H1 (cell line): Measurements from ENCODE around the gene TGM6. TPM values are rescaled to one million over a fixed set of nuclear protein-coding genes. Genes with fewer than 3 reads are reported as not detected.

Experiments used
- CTCF ChIA-PET: fragments of 300-600 bp; sonication (Branson Sonifier 250); formaldehyde crosslinking; loops from one replicate; lab custom pipeline; 2021; ENCODE audit not compliant: partially characterized antibody; lab: Charles Lee
- POLR2A ChIA-PET: fragments of 300-600 bp; sonication (Branson Sonifier 250); formaldehyde crosslinking; loops from one replicate; lab custom pipeline; 2021; ENCODE audit warnings: inconsistent platforms; ENCODE audit not compliant: partially characterized antibody; lab: Charles Lee
- DNase-seq, 2 experiments: peaks; one replicate each; pipeline versions ENCODE4 v3.0.0 to v3.0.0-alpha.2; 2010 to 2022; ENCODE audit warnings: low spot score in 2 of 2, low read depth in 1 of 2, mixed read lengths in 1 of 2
- FAIRE-seq: peaks from 2 replicates; lab custom pipeline; 2011; peaks lifted over from hg19 to GRCh38; lab: Jason Lieb, UNC
- H2AFZ ChIP-seq: 2 replicates; pipeline ENCODE4 v1.8.1; 2012; ENCODE audit warnings: low read length, inconsistent platforms
- H2AK5ac ChIP-seq: 2 replicates; pipeline ENCODE4 v1.6.1; 2013; ENCODE audit warnings: low read depth, low read length
- H2BK120ac ChIP-seq: replicated peaks from 2 replicates; pipeline ENCODE3; 2013; ENCODE audit warnings: low read depth, low read length, inconsistent platforms
- H2BK12ac ChIP-seq: 2 replicates; pipeline ENCODE4 v1.6.1; 2013; ENCODE audit warnings: low read depth, low read length
- H2BK15ac ChIP-seq: 2 replicates; pipeline ENCODE4 v1.6.1; 2013; ENCODE audit warnings: low read length
- H2BK20ac ChIP-seq: 2 replicates; pipeline ENCODE4 v1.6.1; 2013; ENCODE audit warnings: low read length
- H2BK5ac ChIP-seq: 2 replicates; pipeline ENCODE4 v1.6.1; 2013; ENCODE audit warnings: low read depth, low read length
- H3K14ac ChIP-seq: 2 replicates; pipeline ENCODE4 v1.6.1; 2013; ENCODE audit warnings: inconsistent platforms; ENCODE audit not compliant: insufficient read length
- H3K18ac ChIP-seq: 2 replicates; pipeline ENCODE4 v1.6.1; 2013; ENCODE audit warnings: low read length; ENCODE audit errors: extremely low read depth
- H3K23ac ChIP-seq: 2 replicates; pipeline ENCODE4 v1.6.1; 2013; ENCODE audit warnings: inconsistent platforms; ENCODE audit not compliant: insufficient read length
- H3K23me2 ChIP-seq: 2 replicates; pipeline ENCODE4 v1.6.1; 2013; ENCODE audit warnings: low read depth, low read length
- H3K27ac ChIP-seq: 2 replicates; pipeline ENCODE4 v1.6.1; 2011; ENCODE audit warnings: low read depth, low read length, inconsistent platforms
- H3K27me3 ChIP-seq, 4 experiments: replicated peaks in 1 of 4; 1 replicate in 1 of 4; 2 replicates in 3 of 4; pipeline versions ENCODE4 v1.6.1 to v1.8.1; 2011 to 2013; ENCODE audit warnings: low read length in 3 of 4, mild to moderate bottlenecking in 3 of 4, inconsistent platforms in 2 of 4, mixed read lengths in 2 of 4, moderate library complexity in 1 of 4; ENCODE audit not compliant: control insufficient read depth in 3 of 4, insufficient read depth in 3 of 4; ENCODE audit errors: extremely low read depth in 1 of 4
- H3K36me3 ChIP-seq, 4 experiments: 2 replicates each; pipeline versions ENCODE4 v1.6.1 to v1.8.1; 2011 to 2013; ENCODE audit warnings: mild to moderate bottlenecking in 4 of 4, low read length in 3 of 4, moderate library complexity in 2 of 4, control low read depth in 1 of 4, inconsistent platforms in 1 of 4; ENCODE audit not compliant: insufficient read depth in 4 of 4, control insufficient read depth in 2 of 4
- H3K4ac ChIP-seq: replicated peaks from 2 replicates; pipeline ENCODE3; 2013; ENCODE audit warnings: low read length, low read depth, mixed read lengths, inconsistent platforms; ENCODE audit not compliant: insufficient read length
- H3K4me1 ChIP-seq, 4 experiments: replicated peaks in 1 of 4; 1 replicate in 1 of 4; 2 replicates in 3 of 4; pipeline versions ENCODE4 v1.6.1 to v1.8.1; 2011 to 2013; ENCODE audit warnings: low read length in 3 of 4, inconsistent platforms in 2 of 4, mixed read lengths in 1 of 4; ENCODE audit not compliant: insufficient read depth in 4 of 4, control insufficient read depth in 3 of 4
- H3K4me2 ChIP-seq, 2 experiments: 2 replicates each; pipeline versions ENCODE4 v1.6.1 to v1.8.1; 2011 to 2013; ENCODE audit warnings: low read depth in 2 of 2, low read length in 2 of 2, control low read depth in 1 of 2, inconsistent platforms in 1 of 2, mild to moderate bottlenecking in 1 of 2; ENCODE audit not compliant: insufficient read depth in 1 of 2
- H3K4me3 ChIP-seq, 4 experiments: fragments of 200-600, 300-600 bp in 1 of 4; sonication (generic), shearing (Covaris generic), sonication (Bioruptor Twin) in 1 of 4; 2 replicates each; pipeline versions ENCODE4 v1.5.1 to v1.8.1; 2011 to 2016; ENCODE audit warnings: low read length in 4 of 4, low read depth in 3 of 4, control low read depth in 2 of 4, inconsistent platforms in 2 of 4, mild to moderate bottlenecking in 2 of 4, mixed read lengths in 1 of 4, moderate library complexity in 1 of 4; ENCODE audit not compliant: insufficient read depth in 2 of 4; ENCODE audit errors: extremely low read depth in 1 of 4
- H3K56ac ChIP-seq: replicated peaks from 2 replicates; pipeline ENCODE3; 2013; ENCODE audit warnings: low read depth, mild to moderate bottlenecking, mixed read lengths, low read length, inconsistent platforms; ENCODE audit not compliant: insufficient read length
- H3K79me1 ChIP-seq: 2 replicates; pipeline ENCODE4 v1.6.1; 2013; ENCODE audit warnings: low read depth, low read length, control low read depth
- H3K79me2 ChIP-seq, 2 experiments: 2 replicates each; pipeline versions ENCODE4 v1.6.1 to v1.8.1; 2012 to 2013; ENCODE audit warnings: low read length in 2 of 2, mild to moderate bottlenecking in 2 of 2, inconsistent platforms in 1 of 2; ENCODE audit not compliant: insufficient read depth in 2 of 2, control insufficient read depth in 1 of 2
- H3K9ac ChIP-seq, 4 experiments: replicated peaks in 1 of 4; 1 replicate in 1 of 4; 2 replicates in 3 of 4; pipeline versions ENCODE4 v1.6.1 to v1.8.1; 2011 to 2013; ENCODE audit warnings: low read depth in 3 of 4, low read length in 3 of 4, control low read depth in 2 of 4, mild to moderate bottlenecking in 2 of 4, moderate library complexity in 2 of 4, inconsistent platforms in 1 of 4; ENCODE audit errors: extremely low read depth in 1 of 4
- H3K9me3 ChIP-seq, 2 experiments: 2 replicates each; pipeline versions ENCODE4 v1.6.1 to v1.8.1; 2012 to 2013; ENCODE audit warnings: mild to moderate bottlenecking in 2 of 2, moderate library complexity in 2 of 2, control low read depth in 1 of 2, inconsistent platforms in 1 of 2, low read depth in 1 of 2, low read length in 1 of 2, mixed read lengths in 1 of 2; ENCODE audit not compliant: insufficient read depth in 2 of 2
- H4K20me1 ChIP-seq, 2 experiments: replicated peaks in 1 of 2; 2 replicates each; pipeline versions ENCODE3 to v1.8.1; 2011 to 2013; ENCODE audit warnings: inconsistent platforms in 2 of 2, low read length in 2 of 2, mild to moderate bottlenecking in 1 of 2; ENCODE audit not compliant: insufficient read depth in 2 of 2, control insufficient read depth in 1 of 2
- H4K5ac ChIP-seq: 2 replicates; pipeline ENCODE4 v1.6.1; 2013; ENCODE audit warnings: low read length, low read depth, mixed read lengths, inconsistent platforms; ENCODE audit not compliant: insufficient read length
- H4K8ac ChIP-seq: 2 replicates; pipeline ENCODE4 v1.8.0; 2013; ENCODE audit warnings: mild to moderate bottlenecking, moderate library complexity, low read length, inconsistent platforms; ENCODE audit not compliant: insufficient read depth; ENCODE audit errors: extremely low read depth
- H4K91ac ChIP-seq: replicated peaks from 2 replicates; pipeline ENCODE3; 2013; ENCODE audit warnings: low read length, mixed read lengths, inconsistent platforms; ENCODE audit not compliant: insufficient read length
- KDM1A ChIP-seq: fragments of 200-600, 300-600 bp; sonication (generic); IDR thresholded peaks from 2 replicates; pipeline ENCODE4 v1.7.1; 2016; ENCODE audit warnings: mild to moderate bottlenecking, low read length, borderline replicate concordance
- SIN3A ChIP-seq, 2 experiments: IDR thresholded peaks in 1 of 2; conservative IDR thresholded peaks in 1 of 2; 2 replicates each; pipeline ENCODE4 v1.6.1; 2011 to 2012; ENCODE audit warnings: low read length in 2 of 2, improper control_type of control experiment in 1 of 2, low read depth in 1 of 2, mild to moderate bottlenecking in 1 of 2
- WGBS, 2 experiments: shearing (Covaris generic) in 1 of 2; methylation state at CpG; one replicate each; pipeline versions ENCODE4 v1.1.6 to v1.1.7; 2013 to 2015; ENCODE audit warnings: low lambda C conversion rate in 2 of 2, mixed read lengths in 2 of 2, inconsistent platforms in 1 of 2, low coverage in 1 of 2, missing lambda C conversion rate in 1 of 2; ENCODE audit not compliant: insufficient replicate concordance in 2 of 2, insufficient coverage in 1 of 2, insufficient read length in 1 of 2; ENCODE audit errors: extremely low coverage in 1 of 2, missing lambda C conversion rate in 1 of 2; 5-methylcytosine and 5-hydroxymethylcytosine counted together
- polyA plus RNA-seq, 7 experiments: library from polyadenylated mRNA; depleted of rRNA in 3 of 7; stranded (reverse) in 5 of 7; unstranded in 2 of 7; fragments of >200 nt in 5 of 7; fragments of 200-250 nt in 2 of 7; gene quantifications; 1 replicate in 5 of 7; 2 replicates in 1 of 7; 4 replicates in 1 of 7; pipeline versions ENCODE4 v1.2.1 to v1.2.3, GENCODE V29; 2011 to 2013; ENCODE audit warnings: missing spikeins in 2 of 7, mixed read lengths in 2 of 7
- total RNA-seq: library from RNA; stranded (reverse); fragmentation: NEBNext Ultra II Directional; extraction: Animal tissue kit (Norgen Biotek cat#: 25700); gene quantifications from 2 replicates; pipeline ENCODE4 v1.2.1, GENCODE V29; 2021

Gene TGM6
- total and polyA plus RNA-seq, 2 of the 8 experiments (the other 6 are each of a cell fraction or from before 2014, with no cell fraction given) = 0.03 TPM; not detected in 1

GRCh38 chr20:2378893-2379292 lies 1.8 kb upstream of the TGM6 start:
- Histone ChIP-seq H3K23me2 (no peaks in the 10 kb centered on the region), H4K5ac (no peak overlapping the region), H3K4me3 (no peak overlapping the region), H3K4me1 (peaks cover 0 to 12% (median 9%) of the 10 kb centered on the region in 4 experiments; a peak in 6 of 7 replicates), H3K56ac (no peak overlapping the region), H2BK15ac (no peak overlapping the region), H2BK20ac (no peak overlapping the region; the same call in 1 of the 2 replicates), H4K8ac (no peak overlapping the region), H2BK12ac (no peak overlapping the region), H2BK120ac (no peak overlapping the region), H3K14ac (no peak overlapping the region), H3K27ac (no peak overlapping the region), H3K36me3 (no peaks in the 10 kb centered on the region), H3K18ac (no peak overlapping the region), H2BK5ac (no peak overlapping the region), H3K23ac (no peak overlapping the region), H4K20me1 (no peaks in the 10 kb centered on the region), H3K9me3 (no peaks in the 10 kb centered on the region; a peak in 1 of 4 replicates), H3K9ac (no peak overlapping the region), H2AFZ (no peak overlapping the region), H3K27me3 (no peaks in the 10 kb centered on the region), H4K91ac (no peak overlapping the region), H3K79me1 (no peaks in the 10 kb centered on the region), H3K4ac (no peak overlapping the region), H3K79me2 (no peaks in the 10 kb centered on the region), H3K4me2 (no peak overlapping the region; a peak in 1 of 4 replicates), H2AK5ac (no peak overlapping the region; the same call in 1 of the 2 replicates)
- FAIRE-seq (no peak), DNase-seq (no peak)
- POLR2A ChIA-PET = no interaction called here
- WGBS, 2 experiments = 87% methylated on average over 7 of the region's 7 CpGs; no CpG with 5 or more reads in 1 of the 2 experiments
- peak; percentile 57; the same call in 1 of the 2 replicates for TF ChIP-seq KDM1A
- no peak for TF ChIP-seq SIN3A (conservative IDR thresholded peaks at IDR 0.05 in 1 of 2, IDR thresholded peaks at IDR 0.05 in 1 of 2; ENCODE audit: low read depth in 1 of 2, low read length in 2 of 2)
- CTCF ChIA-PET = interaction anchor here (2.9 to 10.7 kb wide), 2 partner anchors 9 to 20 kb away, joined by 16 to 210 read pairs; no protein-coding TSS in a partner anchor
